Inflammatory macrophage treated with lipopolysaccharide for 1 hour (primary cell): ENCODE results near the gene PRKCH.

ENCODE experiments used
- DNase-seq, 2 donors: peaks; one replicate each; pipeline ENCODE4 v3.0.0-alpha.2; 2020 to 2022

PRKCH gene

GRCh38 chr14:61430066-61430757 lies 108.8 kb downstream of the PRKCH start:
- no peak for DNase-seq

- DNase-seq, result peak; percentile 32 to 55
Observed at GRCh38 chr14:61433169-61433568, 111.8 kb downstream of the PRKCH start.

- DNase-seq, result no peak
Observed at GRCh38 chr14:61433828-61434227, 112.4 kb downstream of the PRKCH start.

- no peak for DNase-seq
Observed at GRCh38 chr14:61434311-61434710, 112.9 kb downstream of the PRKCH start.

- no peak for DNase-seq
Observed at GRCh38 chr14:61435563-61436337, 114.4 kb downstream of the PRKCH start.

GRCh38 chr14:61437381-61437780 lies 116.0 kb downstream of the PRKCH start:
- peak in 1 of 2 donors; percentile 48 for DNase-seq

- no peak for DNase-seq
Observed at GRCh38 chr14:61438036-61438435, 116.7 kb downstream of the PRKCH start.

GRCh38 chr14:61438497-61438859 lies 117.1 kb downstream of the PRKCH start:
- peak; percentile 70 to 91 for DNase-seq

GRCh38 chr14:61438860-61439765 lies 117.7 kb downstream of the PRKCH start:
- peak; percentile 77 to 90 for DNase-seq

- no peak for DNase-seq
Observed at GRCh38 chr14:61439779-61440418, 118.5 kb downstream of the PRKCH start.

- no peak for DNase-seq
Observed at GRCh38 chr14:61443481-61443880, 122.1 kb downstream of the PRKCH start.

GRCh38 chr14:61444215-61444768 lies 122.9 kb downstream of the PRKCH start:
- DNase-seq, result peak; percentile 38 to 59

- DNase-seq, result no peak
Observed at GRCh38 chr14:61451491-61451890, 130.1 kb downstream of the PRKCH start.

GRCh38 chr14:61451891-61452400 lies 130.6 kb downstream of the PRKCH start:
- DNase-seq, result no peak

- no peak for DNase-seq
Observed at GRCh38 chr14:61452452-61452851, 131.1 kb downstream of the PRKCH start.

- DNase-seq, result no peak
Observed at GRCh38 chr14:61453103-61453767, 131.9 kb downstream of the PRKCH start.

- no peak for DNase-seq
Observed at GRCh38 chr14:61454545-61454944, 133.2 kb downstream of the PRKCH start.

- DNase-seq, result no peak
Observed at GRCh38 chr14:61455351-61455750, 134.0 kb downstream of the PRKCH start.

- peak in 1 of 2 donors; percentile 97 for DNase-seq
Observed at GRCh38 chr14:61456720-61457119, 135.3 kb downstream of the PRKCH start.

- DNase-seq, result no peak
Observed at GRCh38 chr14:61458766-61459165, 137.4 kb downstream of the PRKCH start.

GRCh38 chr14:61459229-61459628 lies 137.8 kb downstream of the PRKCH start:
- DNase-seq, result no peak

- DNase-seq, result no peak
Observed at GRCh38 chr14:61460063-61460462, 138.7 kb downstream of the PRKCH start.
